Left kidney (tissue), 2 donors: ENCODE results near the gene MAP4K5. TPM values are rescaled to one million over a fixed set of nuclear protein-coding genes. Genes with fewer than 3 reads are reported as not detected.

Experiments
- DNase-seq: peaks from one replicate; pipeline ENCODE4 v3.0.0-alpha.2; 2013
- polyA plus RNA-seq: library from polyadenylated mRNA; unstranded; fragments of 120-200 nt; gene quantifications from one replicate; pipeline ENCODE4 v1.2.1, GENCODE V29; 2013; ENCODE audit not compliant: insufficient read length

Gene MAP4K5
- polyA plus RNA-seq, 1 donor = 66.2 TPM

DNA sequence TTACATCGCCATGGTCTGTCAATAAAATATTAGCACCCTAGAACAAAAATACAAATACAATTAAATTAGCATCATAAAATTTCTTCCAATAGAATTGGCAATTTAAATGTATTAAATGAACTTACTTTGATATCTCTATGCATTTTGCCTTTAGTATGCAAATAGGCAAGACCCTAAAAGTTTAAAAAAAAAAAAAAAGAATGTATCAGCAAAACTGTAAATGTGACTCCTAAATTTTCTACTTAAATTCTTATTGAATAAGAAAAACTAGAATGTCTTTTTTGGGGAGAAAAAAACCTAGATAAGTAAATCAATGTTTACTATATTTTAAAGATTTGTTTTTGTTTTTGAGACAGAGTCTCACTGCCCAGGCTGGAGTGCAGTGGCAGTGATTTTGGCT is 56.2 kb downstream of the MAP4K5 start:
- DNase-seq = no peak

DNA sequence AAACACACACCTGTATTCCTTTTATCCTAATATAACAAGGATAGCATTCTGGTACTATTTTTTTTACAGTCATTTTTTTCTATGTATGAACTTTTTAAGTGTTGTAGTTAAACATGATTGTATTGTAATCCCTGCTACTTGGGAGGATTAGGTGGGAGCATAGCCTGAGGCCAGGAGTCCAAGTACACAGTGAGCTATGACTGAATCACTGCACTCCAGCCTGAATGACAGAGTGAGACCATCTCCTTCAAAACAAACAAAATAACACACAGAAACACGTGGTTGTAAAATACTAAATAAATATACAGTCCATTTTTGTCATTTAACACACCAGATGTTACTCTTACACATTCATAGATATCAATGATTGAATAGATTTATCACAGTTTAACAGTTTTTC is 56.9 kb downstream of the MAP4K5 start:
- no peak for DNase-seq

DNA sequence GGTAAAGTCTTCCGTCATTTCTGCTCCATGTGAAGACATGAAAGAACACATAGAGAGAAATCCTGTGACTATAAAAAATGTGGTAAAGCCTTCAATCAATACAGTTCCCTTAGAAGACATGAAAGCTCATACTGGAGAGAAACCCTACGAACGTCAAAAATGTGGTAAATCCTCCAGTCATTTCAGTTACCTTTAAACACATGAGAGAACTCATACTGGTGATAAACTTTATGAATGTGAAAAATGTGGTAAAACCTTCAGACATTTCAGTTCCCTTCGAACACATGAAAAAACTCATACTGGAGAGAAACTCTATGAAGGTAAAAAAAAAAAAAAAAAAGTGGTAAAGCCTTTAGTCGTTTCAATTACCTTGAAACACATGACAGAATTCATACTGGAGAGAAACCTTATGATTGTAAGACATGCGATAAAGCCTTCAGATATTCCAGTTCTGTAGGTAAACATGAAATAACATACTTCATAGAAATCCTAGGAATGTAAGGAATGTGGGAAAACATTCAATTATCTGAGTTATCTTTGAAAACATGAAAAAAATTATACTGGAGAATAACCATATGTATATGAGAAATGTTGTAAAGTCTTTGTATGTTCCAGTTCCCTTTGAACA is 60.4 kb downstream of the MAP4K5 start:
- no peak for DNase-seq

DNA sequence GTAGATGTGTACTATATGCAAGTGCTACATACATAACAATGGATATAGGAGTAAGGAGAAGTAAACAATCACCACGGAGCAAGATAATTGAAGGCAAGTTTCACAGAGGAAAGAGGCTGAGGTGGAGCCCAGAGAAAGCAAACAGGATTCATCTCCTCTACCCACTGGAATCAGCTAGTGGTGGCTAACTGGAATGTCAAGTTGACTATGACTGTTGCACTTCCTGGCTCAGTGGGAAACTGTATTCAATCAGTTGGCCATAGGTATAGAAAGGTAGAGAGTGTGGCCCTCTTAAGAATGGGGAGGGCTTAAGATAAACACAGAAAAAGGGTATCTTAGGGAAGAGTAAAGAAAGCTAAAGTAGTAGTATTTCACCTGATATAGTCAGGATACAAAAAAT is 62.4 kb downstream of the MAP4K5 start:
- no peak for DNase-seq

DNA sequence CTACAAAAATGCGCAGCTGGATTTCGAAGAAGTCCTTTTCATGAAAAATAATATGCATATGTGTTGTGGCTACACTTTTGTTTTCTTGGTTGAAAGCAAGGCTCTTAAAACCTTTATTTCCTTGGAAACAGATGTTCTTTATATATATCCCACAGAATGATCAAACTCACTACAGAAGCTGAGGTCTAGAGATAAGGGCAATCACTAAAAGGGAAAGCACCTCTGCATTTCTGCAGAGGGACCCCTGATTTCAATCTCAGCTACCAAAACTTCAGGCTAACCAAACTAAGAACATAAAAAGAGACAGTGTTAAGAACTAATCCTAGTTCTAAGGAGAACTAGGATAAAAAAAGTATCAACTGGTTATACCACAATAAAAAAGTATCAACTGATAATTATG is 70.3 kb downstream of the MAP4K5 start:
- DNase-seq = no peak

DNA sequence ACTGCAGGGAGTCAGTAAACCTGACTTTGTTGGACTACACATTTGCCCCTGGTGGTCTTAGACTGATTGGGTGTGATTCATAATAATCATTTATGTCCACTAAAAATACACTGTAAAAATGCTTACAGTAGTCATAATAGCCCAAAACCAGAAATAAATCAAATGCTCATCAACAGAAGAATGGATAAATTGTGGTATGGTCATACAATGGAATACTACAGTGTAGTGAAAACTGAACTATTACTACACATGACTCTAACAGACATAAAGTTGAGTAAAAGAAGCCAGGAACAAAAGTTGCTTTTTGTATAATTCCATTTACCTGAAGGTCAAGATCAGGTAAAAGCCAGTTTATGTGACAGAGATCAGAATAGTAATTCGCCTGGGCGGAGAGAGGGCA is 78.5 kb downstream of the MAP4K5 start:
- DNase-seq = no peak

DNA sequence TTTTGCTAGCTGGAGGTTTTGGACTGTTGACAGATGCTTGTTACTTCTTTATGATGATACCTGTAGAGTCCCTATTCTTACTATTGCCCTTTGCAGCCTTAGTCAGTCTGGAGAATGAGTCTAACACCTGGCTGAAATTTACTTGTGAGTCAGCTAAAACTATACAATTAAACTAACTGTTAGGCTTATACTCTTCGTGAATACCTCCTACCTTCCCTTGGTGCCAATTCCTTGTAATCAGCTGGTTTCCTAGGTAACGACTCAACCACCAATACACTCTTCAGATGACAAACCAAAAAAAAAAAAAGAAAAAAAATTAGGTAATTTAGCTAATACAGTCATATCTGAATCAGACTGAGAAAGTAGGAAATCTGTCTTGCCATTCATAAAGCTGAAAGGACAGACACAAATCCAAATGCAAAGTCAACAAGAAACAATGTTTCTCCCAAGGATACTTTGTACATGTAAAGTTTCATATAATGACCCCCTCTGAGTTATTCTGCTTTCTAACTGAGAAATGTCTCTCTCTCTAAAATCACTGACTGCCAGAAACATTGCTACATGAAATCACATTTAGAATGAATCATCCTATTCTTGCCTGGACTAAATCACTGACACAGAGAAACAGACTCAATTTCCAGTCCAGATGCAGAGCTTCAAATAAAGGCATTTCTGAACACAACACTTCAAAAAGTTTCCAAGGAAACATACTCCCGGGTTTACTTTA is 79.2 kb downstream of the MAP4K5 start:
- DNase-seq = no peak

DNA sequence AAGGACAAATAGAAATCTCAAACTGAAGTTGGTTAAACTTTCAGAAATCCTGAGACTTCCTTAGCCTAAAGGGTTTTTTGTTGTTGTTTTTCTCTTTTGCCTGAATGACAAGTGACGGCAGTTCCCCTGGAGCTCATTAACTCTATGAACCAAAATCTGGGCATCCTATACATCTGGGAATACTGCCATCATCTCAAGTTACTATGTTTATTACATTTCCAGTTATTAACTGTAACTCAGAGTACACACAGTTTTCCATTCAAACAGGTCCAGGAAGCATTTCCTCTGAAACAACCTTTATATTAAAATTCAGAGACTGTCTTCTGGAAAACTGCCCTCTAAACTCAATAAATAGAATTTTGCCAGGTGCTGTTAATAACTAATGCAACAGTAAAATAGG is 80.1 kb downstream of the MAP4K5 start:
- DNase-seq = no peak

DNA sequence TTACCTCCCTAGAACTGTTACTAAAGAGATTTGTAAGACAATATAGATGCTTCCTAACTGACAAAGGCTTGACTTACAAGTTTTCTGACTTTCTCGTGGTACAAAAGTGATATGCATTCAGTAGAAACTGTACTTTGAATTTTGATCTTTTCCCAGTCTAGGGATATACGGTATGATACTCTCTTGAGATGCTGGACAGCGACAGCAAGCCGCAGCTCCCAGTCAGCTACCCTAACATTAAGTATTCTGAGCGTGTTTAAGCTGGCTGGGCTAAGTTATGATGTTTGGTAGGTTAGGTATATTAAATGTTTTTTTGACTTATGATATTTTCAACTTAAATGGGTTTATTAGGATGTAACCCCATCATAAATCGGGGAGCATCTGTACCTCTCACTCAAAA is 80.5 kb downstream of the MAP4K5 start:
- DNase-seq = no peak

DNA sequence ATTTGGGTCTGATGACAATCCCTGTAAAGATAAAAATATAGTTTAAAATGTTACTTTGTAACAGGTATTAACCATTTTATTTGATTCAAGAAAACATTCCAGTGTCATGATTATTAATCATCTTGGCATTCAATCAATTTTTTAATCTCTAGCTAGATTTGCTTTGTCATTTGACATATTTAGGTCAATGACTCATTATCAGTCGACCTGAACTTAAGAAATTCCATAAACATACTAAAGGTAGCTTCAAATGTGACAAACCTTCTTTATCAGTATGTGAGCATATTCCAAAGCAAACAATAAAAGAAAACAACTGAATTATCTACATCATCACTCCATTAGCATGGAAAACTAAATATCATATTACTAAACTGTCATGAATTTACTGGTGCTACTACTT is 84.9 kb downstream of the MAP4K5 start:
- DNase-seq = no peak

DNA sequence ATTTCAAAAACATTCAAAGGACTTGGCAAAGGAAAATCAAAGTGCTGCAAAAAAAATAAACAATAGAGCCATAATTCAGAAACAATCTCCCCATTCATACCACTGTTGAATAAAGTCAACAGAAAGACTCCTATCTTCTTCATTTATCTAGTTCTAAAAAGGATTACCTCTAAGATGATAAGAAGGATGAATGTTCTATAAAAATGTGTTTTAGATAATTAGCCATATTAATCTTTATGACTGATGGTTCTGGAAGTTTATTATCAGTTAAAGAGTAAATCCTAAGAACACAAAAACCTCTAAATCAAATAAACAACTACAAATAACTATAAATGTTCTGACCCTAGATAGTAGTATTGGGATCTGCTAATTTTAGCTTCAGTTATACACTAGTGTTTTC is 97.8 kb downstream of the MAP4K5 start:
- no peak for DNase-seq

DNA sequence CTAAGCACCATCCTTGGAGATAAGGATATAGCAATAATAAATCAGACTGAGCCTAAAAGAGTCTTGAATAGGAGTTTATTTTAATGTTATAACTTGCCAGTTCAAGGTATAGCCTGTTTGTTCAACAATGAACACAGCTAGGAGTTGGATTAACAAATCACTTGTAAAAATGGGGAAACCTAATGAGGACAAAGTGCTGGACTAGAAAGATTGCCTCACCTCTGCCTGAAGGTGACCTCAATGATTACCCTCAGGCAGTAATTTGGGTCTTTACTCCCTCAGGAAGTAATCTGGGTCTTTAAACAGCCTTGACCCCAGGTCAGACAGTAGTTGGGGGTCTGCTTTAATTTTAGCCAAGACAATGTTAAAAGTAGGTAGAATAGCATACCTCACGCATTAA is 100.2 kb downstream of the MAP4K5 start:
- no peak for DNase-seq

DNA sequence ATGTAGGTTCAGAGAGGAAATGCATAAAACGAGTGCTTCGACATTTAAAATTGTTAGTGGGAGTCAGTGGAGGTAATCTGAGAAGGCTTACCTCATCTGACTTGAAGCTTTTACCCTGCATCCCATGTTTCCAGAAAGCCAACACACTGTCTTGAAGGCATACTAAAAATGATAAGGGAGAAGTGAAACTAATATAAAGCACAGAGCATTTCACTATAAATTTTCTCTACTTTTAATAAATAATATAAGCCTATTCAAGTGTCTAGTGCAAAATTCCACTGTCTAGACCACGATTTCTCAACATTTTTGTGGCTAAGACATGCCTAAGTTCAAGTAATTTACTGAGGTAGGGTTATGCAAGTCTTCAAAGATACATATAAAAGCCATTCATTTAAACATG is 106.6 kb downstream of the MAP4K5 start:
- peak; percentile 24 for DNase-seq

DNA sequence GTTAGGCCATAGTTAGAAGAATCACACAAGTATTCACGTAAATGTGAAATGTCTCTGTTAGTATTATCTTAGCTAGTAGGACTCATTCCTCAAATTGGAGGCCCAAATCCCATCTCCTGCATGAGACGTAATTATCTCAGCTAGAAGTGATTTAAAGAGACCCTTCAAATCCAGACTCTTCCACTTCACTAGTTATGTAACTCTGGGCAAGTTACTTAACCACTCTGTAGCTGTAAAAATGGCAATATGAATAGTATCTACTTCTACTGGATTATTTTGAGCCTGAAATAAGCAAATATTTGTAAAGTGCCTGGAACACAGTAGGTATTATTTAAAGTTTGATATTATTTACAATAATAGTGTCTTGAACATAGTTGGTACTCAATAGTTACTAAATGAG is 107.3 kb downstream of the MAP4K5 start:
- no peak for DNase-seq

DNA sequence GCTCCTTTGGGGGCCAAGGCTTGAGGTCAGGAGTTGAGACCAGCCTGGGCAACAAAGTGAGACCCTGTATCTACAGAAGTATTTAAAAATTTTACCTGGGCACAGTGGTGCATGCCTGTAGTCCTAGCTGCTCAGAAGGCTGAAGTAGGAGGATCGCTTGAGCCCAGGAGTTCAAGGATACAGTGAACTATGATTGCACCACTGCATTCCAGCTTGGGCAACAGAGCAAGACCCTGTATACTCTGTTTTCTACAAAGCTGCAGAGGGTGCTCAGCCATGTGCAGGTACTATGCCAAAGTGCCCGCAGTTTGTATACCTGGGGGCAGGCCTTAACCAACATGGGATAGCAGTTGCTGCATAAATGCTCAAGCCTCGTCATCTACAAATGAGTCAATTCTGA is 108.8 kb downstream of the MAP4K5 start:
- no peak for DNase-seq

DNA sequence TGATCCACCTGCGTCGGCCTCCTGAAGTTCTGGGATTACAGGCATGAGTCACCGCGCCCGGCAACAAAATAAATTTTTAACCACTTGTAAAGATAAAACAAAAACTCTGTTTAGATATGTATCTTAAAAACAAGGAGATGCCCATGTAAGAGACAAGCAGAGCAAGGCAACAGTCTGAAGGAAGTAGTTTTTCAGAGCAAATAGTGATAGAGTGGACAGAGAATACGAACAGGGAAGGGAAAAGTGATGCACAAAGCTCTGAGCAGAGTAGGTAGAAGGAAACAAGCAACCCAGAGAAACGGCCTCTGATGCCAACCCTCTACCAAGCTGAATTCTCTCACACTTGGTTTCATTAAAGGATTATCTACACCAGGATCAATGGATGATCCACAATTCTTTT is 110.9 kb downstream of the MAP4K5 start:
- no peak for DNase-seq

DNA sequence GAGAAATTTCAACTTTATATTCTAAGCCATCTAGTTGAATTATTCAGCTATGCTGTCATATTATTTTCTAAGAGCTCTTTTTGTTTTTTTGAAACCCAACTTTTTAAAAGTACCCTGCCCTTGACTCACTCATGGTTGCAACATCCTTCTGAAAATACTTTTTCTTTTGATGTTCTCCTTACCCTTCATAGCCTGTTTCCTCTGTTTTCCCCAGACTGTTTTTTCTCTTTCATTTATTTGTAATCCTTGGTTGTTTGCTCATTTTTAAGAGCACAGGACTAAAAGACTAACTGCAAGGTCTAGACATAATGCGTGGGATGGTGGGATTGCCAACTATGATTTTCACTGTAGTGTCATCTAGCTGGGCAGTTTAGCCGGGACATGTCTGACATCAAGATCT is 114.5 kb downstream of the MAP4K5 start:
- DNase-seq = no peak

DNA sequence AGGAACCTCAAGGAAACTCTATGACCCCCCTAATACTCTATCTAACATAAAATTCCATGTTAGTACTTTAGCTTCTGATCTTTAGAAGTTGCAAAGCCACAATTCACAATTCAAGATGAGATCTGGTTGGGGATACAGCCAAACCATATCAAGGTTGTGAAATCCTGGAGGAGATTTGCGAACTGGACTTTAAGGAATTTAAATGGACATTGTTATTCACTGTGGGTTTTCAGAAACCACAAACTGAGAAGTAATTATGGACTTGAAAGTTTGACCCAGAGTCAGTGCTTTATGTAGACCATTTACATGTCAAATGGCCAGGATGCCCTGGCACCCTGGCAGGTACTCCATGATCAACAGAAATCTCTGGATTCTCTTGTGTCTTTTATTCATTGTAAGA is 121.4 kb downstream of the MAP4K5 start:
- no peak for DNase-seq

DNA sequence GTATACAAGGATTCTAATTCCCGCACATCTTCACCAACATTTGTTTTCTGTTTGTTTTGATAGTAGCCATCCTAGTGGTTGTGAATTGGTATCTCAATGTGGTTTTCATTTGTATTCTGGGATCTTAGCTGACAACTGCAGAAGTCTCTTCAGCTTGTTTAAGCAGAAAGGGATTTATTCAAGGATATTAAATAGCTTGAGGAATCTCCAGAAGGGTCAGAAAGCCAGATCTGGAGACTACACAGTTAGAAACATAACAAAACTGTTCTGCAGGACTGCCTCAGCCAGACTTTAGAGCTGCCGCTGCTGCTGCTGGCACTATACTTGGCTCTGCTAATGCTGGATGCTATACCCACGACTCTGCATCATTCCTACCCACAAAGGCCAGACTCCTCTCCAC is 122.3 kb downstream of the MAP4K5 start:
- no peak for DNase-seq

DNA sequence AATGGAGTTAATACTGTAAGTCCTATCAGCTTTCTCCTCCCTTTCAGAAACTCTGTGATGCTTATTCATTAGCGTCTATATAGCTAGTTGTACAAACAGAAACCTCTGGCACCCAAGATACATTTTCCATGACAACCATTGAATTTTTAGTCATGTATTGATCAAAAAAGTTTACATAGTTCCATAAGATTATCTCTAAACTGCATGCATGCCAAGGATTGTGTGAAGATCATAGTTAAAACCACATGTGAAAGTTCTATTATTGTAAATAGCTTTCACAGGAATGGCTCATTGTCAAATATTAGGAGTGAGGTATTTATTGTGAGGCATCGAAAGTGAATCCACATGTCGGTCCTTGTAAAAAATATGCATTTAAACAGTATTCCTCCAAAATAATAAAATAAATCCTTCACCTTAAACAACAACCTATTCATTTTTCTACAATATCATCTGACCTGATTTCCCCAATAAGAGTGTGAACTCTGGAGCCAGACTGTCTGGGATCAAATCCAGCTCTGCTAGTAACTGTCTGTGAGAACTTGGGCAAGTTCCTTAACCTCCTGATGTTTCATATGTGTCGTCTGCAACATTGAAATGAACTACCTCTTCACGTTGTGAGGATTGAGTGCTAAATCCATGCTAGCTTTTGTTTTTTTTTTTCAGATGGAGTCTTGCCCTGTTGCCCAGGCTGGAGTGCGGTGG is 125.1 kb downstream of the MAP4K5 start:
- DNase-seq = no peak

DNA sequence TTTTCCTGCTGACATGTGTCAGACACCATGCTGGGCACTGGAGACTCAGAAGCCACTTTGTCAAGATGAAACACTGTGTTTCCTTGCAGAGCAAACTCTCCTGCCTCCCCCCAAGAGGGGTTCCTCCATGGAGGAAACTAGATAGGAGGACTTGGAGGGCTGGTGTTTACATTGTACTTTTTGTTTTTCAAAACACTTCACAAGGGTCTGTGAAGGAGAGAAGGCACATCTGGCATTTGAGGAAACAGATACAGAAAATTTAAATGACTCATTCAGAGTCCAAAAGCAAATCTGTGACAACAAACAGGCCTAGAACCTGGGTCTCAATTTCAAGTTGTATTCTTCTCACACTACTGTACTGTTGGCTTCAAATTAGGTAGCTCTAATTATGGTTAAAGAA is 128.9 kb downstream of the MAP4K5 start:
- DNase-seq = no peak

DNA sequence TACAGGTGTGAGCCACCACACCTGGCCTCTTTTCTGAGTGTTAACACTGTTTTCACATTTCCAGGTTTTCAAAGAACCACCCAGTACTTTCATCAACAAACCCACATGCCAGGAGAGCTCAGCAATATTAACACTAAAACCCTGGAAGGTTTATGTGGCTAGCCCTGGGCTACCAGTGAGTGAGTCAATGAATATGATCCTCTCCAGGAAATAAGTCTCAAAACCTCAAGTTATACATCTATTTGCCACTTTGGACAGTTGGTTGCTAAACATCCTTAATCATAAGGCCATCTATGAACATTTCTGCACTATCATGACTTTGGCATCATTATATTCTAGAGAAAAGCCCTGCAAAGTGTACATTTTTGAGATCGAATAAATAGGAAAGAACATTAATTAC is 129.4 kb downstream of the MAP4K5 start:
- no peak for DNase-seq

DNA sequence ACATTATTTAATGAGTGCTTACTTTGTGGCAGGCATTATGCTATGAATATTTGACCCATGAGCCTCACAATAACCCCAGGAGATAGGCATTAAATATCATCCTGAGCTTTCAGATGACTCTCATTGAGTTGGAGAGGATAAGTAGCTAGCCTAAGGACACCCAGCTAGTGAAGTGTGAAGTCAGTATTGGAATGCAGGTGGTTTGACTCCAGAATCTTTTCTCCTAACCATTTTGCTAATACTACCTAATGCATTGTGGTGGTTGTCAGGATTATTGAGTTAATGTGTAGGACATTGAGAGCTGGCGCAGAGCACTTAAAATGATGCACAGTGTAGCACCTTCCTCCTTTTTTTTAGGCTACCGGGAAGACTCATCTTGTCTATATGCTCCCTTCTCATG is 131.9 kb downstream of the MAP4K5 start:
- no peak for DNase-seq
